Activated naive CD8-positive, alpha-beta T cell treated with anti-CD3 and anti-CD28 coated beads, Interleukin-2, amount 50 U/mL, for 24 hours (primary cell): Measurements from ENCODE around the gene RAPGEF3.
A peak's percentile ranks its signal among the peaks of the same experiment; 100 is the strongest.

ENCODE experiments used
- ATAC-seq: fragments of 150-1000 bp; cut with Tn5 transposase; one replicate; pipeline ENCODE4 v1.10.0; 2021
- DNase-seq: peaks from one replicate; pipeline ENCODE4 v3.0.0; 2021
- H3K27ac Mint-ChIP-seq: one replicate; pipeline ENCODE4 v1.8.0; 2021; ENCODE audit warnings: mild to moderate bottlenecking, mixed read lengths
- H3K27me3 Mint-ChIP-seq: one replicate; pipeline ENCODE4 v1.8.0; 2021; ENCODE audit warnings: mixed read lengths
- H3K36me3 Mint-ChIP-seq: one replicate; pipeline ENCODE4 v1.8.0; 2021; ENCODE audit warnings: low read depth, mixed read lengths
- H3K4me1 Mint-ChIP-seq: one replicate; pipeline ENCODE4 v1.8.0; 2021; ENCODE audit warnings: mixed read lengths
- H3K4me3 Mint-ChIP-seq: one replicate; pipeline ENCODE4 v1.8.0; 2021; ENCODE audit warnings: mild to moderate bottlenecking, moderate library complexity, mixed read lengths
- H3K9me3 Mint-ChIP-seq: one replicate; pipeline ENCODE4 v1.8.0; 2021; ENCODE audit warnings: mixed read lengths

The RAPGEF3 gene

DNA sequence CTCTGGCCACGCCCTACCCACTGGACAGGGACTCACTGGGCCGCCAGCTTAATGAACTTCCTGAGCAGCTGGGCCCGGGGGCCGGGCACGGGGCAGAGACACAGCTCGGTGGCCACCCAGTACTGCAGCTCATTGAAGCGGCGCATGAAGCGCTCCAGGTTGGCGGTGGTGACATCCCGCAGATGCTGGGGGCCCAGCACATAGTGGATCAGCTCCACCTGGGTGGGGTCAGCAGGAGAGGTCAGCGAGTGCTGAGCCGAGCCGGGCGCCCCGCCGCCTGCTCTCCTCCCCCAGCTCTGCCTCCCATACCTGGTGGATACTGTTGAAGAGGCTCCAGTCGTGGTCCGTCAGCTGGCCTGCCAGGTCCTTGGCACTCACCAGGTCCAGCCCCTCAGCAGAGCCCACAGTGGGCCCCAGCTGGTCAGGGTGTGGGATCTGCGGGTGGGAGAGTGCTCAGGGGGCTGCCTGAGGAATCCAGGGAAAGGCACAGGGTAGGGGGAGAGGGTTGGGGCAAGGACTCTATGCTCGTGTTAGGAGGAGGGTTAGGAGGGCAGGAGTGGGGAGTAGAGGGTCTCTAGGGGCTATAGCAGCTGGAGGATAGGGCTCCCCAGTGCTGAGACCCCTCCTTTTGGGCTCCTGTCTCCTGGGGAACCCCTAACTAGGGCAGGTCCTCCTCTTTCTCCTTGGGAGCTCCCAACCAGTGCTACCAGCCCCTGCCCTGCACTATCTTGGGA is 17.9 kb downstream of the RAPGEF3 start:
- Mint-ChIP-seq H3K27me3 (peaks cover 4% of the 10 kb centered on the region), H3K36me3 (no peaks in the 10 kb centered on the region), H3K4me1 (peaks cover 26% of the 10 kb centered on the region), H3K4me3 (no peak overlapping the region), H3K9me3 (no peaks in the 10 kb centered on the region), H3K27ac (no peak overlapping the region)
- DNase-seq (no peak), ATAC-seq (no peak)

DNA sequence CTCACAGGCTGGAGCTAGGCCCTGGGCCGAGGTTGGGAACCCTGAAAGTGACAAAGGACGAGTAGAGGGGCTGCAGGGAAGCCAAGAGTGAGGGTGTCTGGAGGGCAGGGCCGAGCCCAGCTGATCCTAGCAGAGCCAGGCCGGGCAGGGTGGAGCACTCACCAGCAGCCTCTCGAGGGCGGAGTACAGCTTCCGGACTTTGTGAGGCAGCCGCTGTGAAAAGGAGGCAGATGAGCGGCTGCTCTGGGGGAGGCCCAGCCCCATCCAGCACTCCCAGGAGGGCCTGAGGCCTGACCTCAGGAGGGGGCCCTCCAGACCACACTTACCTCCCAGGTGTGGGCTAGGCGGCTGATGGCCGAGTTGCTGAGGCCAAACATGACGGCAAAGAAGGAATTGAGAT is 18.7 kb downstream of the RAPGEF3 start:
- DNase-seq (no peak), ATAC-seq (no peak)
- Mint-ChIP-seq H3K4me3 (no peak overlapping the region), H3K9me3 (no peaks in the 10 kb centered on the region), H3K27me3 (peaks cover 2% of the 10 kb centered on the region), H3K27ac (no peak overlapping the region), H3K36me3 (no peaks in the 10 kb centered on the region), H3K4me1 (peaks cover 26% of the 10 kb centered on the region)

DNA sequence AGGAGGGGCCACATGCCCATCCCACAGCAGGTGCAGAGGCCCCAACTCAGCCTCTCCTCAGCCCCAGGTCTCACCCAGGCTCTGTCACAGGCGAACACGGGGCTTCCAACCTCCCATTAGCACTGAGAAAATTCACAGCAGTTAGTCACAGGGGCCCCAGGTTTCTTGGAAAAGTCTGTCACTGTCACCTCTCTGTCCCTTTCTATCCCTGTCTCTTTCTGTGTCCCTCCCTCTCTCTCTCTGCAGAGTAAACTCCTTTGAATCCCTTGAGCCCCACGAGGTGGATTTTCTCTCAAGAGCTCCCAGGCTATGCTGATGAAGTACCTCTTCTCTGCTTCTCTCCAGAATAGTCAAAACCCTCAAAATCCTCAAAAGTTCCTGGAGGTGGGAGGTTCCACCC is 19.4 kb downstream of the RAPGEF3 start:
- Mint-ChIP-seq H3K27ac (no peak overlapping the region), H3K27me3 (no peaks in the 10 kb centered on the region), H3K4me3 (no peak overlapping the region), H3K4me1 (peaks cover 26% of the 10 kb centered on the region), H3K36me3 (no peaks in the 10 kb centered on the region), H3K9me3 (no peaks in the 10 kb centered on the region)
- DNase-seq (no peak), ATAC-seq (no peak)

DNA sequence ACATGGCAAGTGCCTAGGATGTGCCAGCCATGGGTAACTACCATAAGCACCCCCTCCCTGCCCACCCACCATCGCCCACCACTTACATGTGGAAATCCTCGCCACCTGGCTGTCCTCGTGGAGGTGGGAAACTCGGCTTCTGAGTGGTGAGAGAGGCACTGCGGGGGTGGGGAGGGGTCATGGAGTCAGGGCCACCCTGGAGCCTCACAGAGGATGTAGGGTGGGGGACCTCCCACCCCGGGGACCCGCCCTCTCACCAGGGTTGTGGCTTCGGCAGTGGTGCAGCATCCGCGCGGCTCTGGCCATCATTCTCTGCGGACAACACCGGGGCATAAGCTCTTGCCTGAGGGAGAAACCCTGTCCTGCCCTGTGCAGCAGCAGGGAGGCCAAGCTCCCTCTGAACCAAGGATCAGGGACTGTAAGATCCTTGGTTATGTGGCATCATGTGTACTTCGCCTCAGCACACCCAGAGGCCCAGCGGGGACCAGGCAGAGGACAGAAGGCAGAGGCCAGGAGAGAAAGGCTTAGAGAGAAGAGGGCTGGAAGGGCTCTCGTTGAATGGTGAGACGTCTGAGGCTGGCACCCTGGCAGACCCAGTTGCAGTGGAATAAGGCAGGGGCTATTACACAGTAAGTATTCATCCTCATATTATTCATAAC is 20.6 kb downstream of the RAPGEF3 start:
- Mint-ChIP-seq H3K4me3 (no peak overlapping the region), H3K27me3 (no peaks in the 10 kb centered on the region)

DNA sequence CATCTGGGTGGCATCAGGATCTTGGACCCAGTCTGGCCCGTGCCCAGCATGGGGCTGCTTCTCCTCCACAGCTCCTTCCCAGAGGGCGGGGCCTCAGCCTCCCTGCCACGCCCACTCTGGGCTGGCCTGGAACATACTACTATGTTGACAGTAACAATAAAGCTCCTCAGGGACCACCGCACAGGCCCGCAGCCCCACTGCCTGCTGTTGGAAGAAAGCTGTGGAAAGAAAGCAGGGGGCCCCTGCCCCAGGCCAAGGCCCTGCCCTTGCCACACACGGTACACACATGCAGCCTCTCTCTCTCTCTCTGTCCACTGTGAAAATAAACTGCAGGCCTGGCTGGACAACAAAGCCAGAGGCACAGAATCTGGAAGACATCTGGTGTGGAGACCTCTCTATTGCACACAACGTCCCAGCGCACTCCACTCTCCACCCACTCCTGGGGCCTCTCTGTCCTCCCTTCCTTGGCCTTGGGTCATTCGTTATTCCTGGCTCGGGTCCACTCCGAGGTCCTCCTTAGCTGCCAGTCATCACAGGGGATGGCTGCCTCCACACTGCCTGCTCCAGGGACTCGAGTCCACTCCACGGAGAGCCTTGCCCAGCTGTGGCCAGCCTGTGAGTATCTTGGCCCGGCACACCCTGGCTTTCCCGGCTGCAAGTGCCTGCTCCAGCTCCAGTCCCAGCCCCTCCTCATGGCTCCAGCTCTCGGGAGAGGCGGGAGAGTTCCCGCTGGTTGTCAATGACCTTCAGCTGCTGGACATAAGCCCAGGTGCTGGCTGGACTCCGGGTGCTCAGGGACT is 21.6 kb downstream of the RAPGEF3 start:
- H3K4me1 Mint-ChIP-seq, result peaks cover 26% of the 10 kb centered on the region
- no peaks in the 10 kb centered on the region for H3K9me3 Mint-ChIP-seq
- no peak overlapping the region for H3K27ac Mint-ChIP-seq
- H3K27me3 Mint-ChIP-seq, result no peaks in the 10 kb centered on the region
- DNase-seq, result no peak
- no peak for ATAC-seq
- no peaks in the 10 kb centered on the region for H3K36me3 Mint-ChIP-seq
- no peak overlapping the region for H3K4me3 Mint-ChIP-seq

More for the DNA sequence above, 20.6 kb downstream of the RAPGEF3 start:
- Mint-ChIP-seq H3K4me1 (peaks cover 26% of the 10 kb centered on the region), H3K27ac (no peak overlapping the region), H3K9me3 (no peaks in the 10 kb centered on the region), H3K36me3 (no peaks in the 10 kb centered on the region)
- DNase-seq (no peak), ATAC-seq (no peak)

DNA sequence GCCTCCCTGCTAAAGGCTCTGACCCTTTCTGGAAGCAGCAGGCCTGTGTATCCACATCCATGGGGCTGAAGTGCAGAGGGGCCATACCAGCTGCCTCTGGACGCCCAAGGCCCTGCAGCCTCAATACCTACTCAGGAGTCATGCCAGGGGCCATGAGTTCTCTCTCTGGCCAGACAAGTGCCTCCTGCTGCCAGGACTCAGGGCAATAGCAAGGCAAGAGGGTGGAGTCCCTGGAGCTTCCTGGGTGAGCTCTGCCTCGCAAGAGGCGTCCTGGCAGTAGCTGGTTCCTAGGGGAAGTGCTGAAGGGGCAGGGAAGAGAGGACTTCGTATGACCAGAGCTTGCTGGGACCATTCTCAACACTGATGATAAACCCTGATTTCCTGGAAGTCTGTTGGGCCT is 22.5 kb downstream of the RAPGEF3 start:
- H3K4me1 Mint-ChIP-seq, result peaks cover 18% of the 10 kb centered on the region
- no peak for ATAC-seq
- no peak overlapping the region for H3K4me3 Mint-ChIP-seq
- H3K9me3 Mint-ChIP-seq, result no peaks in the 10 kb centered on the region
- H3K36me3 Mint-ChIP-seq, result no peaks in the 10 kb centered on the region
- no peaks in the 10 kb centered on the region for H3K27me3 Mint-ChIP-seq
- DNase-seq, result no peak
- H3K27ac Mint-ChIP-seq, result no peak overlapping the region

DNA sequence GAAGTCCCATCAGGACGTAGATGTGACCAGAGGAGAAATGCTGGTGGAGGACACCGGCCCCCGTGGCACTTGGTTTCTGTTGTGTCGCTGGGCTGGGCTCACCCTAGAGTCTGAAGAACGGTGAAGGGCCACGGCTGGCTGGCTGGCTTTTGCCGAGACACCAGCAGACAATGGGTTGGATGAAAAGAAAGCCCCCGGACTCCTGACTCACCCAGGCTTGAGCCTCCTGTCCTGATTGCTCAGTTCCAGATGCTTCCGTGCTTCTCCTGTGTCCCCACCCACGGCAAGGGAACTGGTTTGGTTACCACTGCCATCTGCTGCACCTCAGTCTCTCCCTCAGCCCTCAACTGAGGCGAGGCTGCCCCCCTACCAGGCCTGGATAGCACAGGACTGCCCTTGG is 23.0 kb downstream of the RAPGEF3 start:
- Mint-ChIP-seq H3K4me1 (peaks cover 12% of the 10 kb centered on the region), H3K27ac (no peak overlapping the region), H3K9me3 (no peaks in the 10 kb centered on the region), H3K27me3 (no peaks in the 10 kb centered on the region), H3K36me3 (no peaks in the 10 kb centered on the region), H3K4me3 (no peak overlapping the region)
- DNase-seq (no peak), ATAC-seq (no peak)

DNA sequence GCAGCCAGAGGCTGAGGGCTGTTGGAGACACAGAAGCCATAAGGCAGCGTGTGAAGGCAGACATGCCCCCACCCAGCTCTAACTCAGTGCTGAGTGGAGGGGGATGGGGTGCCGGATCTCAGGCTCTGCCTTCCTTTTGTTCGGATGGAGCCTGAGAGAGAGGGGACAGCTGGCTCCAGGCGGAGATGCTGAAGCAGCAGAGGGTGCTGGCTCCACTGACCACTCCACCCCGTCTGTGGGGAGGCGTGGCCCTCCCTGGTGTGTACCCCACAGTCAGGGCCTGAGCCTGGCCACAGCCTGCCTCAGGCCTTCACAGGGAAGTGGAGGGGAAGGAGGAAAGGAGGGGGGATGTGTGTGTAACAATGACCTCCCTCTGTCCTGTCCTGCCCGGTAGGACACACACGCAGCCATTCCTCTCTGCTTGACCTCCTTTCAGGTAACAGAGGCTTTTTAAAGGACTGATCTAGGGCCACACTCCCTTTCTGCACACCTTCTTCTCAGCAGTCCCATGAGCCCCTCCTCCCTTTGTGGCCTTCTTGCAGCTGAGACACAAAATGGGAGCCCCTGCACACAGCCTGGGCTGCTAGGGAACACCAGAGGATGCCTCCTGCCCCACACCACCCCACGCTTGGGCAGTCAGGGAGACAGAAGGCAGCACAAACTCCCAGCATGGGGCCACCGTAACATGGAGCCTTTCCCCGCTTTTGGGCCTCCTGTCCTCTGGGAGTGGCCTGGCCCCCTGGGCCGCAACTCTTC is 23.8 kb downstream of the RAPGEF3 start:
- H3K9me3 Mint-ChIP-seq, result no peaks in the 10 kb centered on the region
- H3K27me3 Mint-ChIP-seq, result no peaks in the 10 kb centered on the region
- H3K27ac Mint-ChIP-seq, result no peak overlapping the region
- no peak overlapping the region for H3K4me3 Mint-ChIP-seq
- no peaks in the 10 kb centered on the region for H3K36me3 Mint-ChIP-seq
- DNase-seq, result no peak
- ATAC-seq, result no peak
- peaks cover 6% of the 10 kb centered on the region for H3K4me1 Mint-ChIP-seq

DNA sequence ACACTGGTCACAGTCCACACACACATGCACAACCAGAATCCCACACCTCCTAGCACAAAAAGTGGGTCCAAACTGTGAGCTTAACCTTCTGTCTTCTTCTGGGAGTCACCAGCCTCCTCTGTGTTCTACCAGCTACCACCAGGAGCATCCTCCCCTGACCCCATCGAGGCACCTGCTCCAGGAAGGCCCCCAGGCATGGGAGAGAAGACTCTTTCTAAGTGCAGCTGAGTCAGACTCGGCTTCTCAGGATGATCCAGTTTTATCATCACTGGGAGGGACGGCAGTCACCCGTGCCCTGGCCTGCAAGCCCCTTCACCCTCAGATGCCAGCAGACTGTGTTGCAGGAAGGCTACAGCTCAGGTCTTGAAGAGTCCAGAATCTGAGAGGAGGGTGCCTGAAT is 25.5 kb downstream of the RAPGEF3 start:
- Mint-ChIP-seq H3K4me3 (no peak overlapping the region), H3K4me1 (no peaks in the 10 kb centered on the region), H3K27me3 (no peaks in the 10 kb centered on the region), H3K36me3 (no peaks in the 10 kb centered on the region), H3K9me3 (no peaks in the 10 kb centered on the region), H3K27ac (no peak overlapping the region)
- ATAC-seq (no peak), DNase-seq (no peak)

DNA sequence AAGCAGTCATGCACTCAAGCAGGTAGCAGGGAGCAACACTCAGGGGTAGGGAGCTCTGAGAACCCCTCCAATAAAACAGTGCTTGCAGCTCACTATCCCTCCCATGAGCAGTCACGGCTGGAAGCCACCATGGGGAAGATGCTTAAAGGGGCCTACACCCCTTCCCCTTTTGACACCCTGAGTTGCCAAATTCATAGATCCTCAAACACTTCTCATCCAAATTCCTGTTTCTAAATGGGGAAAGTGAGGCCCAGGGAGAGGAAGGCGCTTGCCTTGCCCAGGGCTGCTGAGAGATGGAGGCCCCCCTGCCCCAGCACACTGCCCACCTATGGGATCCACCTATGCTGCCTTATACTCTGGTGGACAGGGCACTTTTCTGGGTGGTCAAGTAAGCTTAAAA is 26.2 kb downstream of the RAPGEF3 start:
- no peaks in the 10 kb centered on the region for H3K4me1 Mint-ChIP-seq
- ATAC-seq, result no peak
- no peak for DNase-seq
- no peaks in the 10 kb centered on the region for H3K9me3 Mint-ChIP-seq
- no peaks in the 10 kb centered on the region for H3K36me3 Mint-ChIP-seq
- no peak overlapping the region for H3K27ac Mint-ChIP-seq
- no peak overlapping the region for H3K4me3 Mint-ChIP-seq
- H3K27me3 Mint-ChIP-seq, result no peaks in the 10 kb centered on the region

DNA sequence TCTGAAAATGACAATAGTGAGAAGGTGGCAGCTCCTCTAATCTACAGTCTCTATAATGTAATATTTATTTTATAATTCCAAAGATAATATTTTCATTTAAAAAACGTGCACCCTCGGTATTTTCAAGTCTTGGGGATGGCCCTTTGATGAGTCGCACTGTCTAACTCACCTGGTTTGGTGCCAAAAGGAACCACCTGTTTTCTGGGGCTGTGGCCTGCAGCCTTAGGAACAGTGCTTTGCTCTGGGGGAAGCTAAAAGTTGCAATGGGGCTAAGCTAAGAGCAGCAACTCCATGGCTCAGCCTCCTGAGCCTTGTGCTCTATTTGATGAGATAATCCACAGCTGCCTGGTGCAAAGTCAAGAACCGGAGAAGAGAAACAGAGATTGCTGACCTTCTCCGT is 27.0 kb downstream of the RAPGEF3 start:
- no peaks in the 10 kb centered on the region for H3K4me1 Mint-ChIP-seq
- ATAC-seq, result no peak
- H3K36me3 Mint-ChIP-seq, result no peaks in the 10 kb centered on the region
- no peak overlapping the region for H3K27ac Mint-ChIP-seq
- no peak for DNase-seq
- H3K4me3 Mint-ChIP-seq, result no peak overlapping the region
- H3K9me3 Mint-ChIP-seq, result no peaks in the 10 kb centered on the region
- H3K27me3 Mint-ChIP-seq, result no peaks in the 10 kb centered on the region

DNA sequence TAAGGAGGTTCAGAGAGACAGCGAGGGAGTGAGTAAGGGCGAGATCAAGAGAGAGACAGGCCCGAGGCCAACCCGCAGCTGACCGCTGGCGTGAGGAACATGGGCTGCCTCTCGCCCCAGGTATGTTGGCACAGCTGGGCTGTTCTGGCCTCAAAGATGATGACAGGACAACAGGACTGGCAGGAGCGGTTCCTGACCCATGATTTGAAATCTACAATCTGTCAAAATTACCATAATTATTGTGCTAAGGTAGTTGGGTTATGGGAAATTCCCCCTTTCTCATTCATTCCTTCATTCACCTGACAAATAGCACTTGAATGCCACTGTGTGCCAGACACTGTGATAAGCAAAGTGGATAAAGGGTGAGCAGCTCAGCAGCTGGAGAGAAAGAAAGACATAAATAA is 28.3 kb downstream of the RAPGEF3 start:
- no peak overlapping the region for H3K4me3 Mint-ChIP-seq
- H3K27ac Mint-ChIP-seq, result no peak overlapping the region
- peaks cover 12% of the 10 kb centered on the region for H3K4me1 Mint-ChIP-seq
- no peaks in the 10 kb centered on the region for H3K9me3 Mint-ChIP-seq
- DNase-seq (no peak), ATAC-seq (no peak)
- no peaks in the 10 kb centered on the region for H3K36me3 Mint-ChIP-seq
- no peaks in the 10 kb centered on the region for H3K27me3 Mint-ChIP-seq

DNA sequence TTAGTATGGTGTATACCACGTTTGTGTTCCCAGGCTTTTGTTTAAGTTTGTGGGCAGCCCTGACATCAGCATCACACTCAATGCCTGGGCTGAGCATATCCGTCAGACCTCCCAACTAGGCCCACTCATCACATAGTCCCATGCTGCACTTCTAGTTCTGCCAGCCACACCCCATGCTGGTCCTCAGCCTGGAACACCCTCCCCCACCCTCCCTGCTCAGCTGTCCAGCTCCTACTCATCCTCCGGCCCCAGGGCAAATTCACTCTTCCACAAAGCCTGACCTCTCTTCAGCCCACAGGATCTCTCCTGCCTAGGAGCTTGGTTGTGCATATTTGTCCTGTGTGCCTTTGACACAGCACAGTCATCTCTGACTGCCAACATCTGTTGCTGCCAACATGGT is 29.4 kb downstream of the RAPGEF3 start:
- Mint-ChIP-seq H3K27ac (no peak overlapping the region), H3K4me3 (no peak overlapping the region), H3K9me3 (no peaks in the 10 kb centered on the region), H3K4me1 (peaks cover 17% of the 10 kb centered on the region), H3K27me3 (no peaks in the 10 kb centered on the region), H3K36me3 (no peaks in the 10 kb centered on the region)
- no peak for DNase-seq
- ATAC-seq, result no peak

DNA sequence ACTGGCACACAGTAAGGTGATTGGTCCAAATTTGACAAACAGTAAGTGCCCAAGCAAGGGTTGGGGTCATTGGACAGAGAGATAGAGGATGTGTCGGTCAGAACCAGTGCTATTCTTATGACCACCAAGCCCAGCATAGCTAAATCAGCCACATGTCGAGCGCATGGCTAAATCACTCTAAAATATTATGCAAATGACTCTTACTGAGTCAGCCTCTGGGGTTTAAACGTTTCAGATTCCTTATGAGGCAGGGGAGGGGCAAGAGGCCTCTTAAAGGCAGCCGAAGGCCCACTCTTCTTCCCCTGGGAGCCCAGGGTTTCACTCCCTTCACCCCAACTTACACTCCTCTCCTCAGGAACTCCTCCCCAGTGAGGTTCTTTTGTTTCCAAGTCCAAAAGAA is 32.8 kb downstream of the RAPGEF3 start:
- Mint-ChIP-seq H3K27me3 (no peaks in the 10 kb centered on the region), H3K27ac (no peak overlapping the region), H3K4me3 (no peak overlapping the region), H3K4me1 (peaks cover 39% of the 10 kb centered on the region), H3K36me3 (no peaks in the 10 kb centered on the region), H3K9me3 (no peaks in the 10 kb centered on the region)
- ATAC-seq, result peak; percentile 51
- no peak for DNase-seq
